Left ventricle myocardium inferior (tissue), 1 donor: ENCODE results near the gene TMEM147. TPM values are rescaled to one million over a fixed set of nuclear protein-coding genes. Genes with fewer than 3 reads are reported as not detected.
"Not testable (repeated sequence)": the region's sequence is repeated elsewhere in the genome, so short reads cannot be mapped to it uniquely, and the experiment has no call there.

ENCODE experiments used
- DNase-seq: peaks from one replicate; pipeline ENCODE4 v3.0.0-alpha.2; 2020
- H3K27ac ChIP-seq: fragments of 200-600 bp; replicated peaks from 2 replicates; pipeline ENCODE4 v1.8.0; 2021
- H3K27me3 ChIP-seq: fragments of 200-600 bp; 2 replicates; pipeline ENCODE4 v1.8.0; 2021; ENCODE audit warnings: low read depth
- H3K36me3 ChIP-seq: fragments of 200-600 bp; 2 replicates; pipeline ENCODE4 v1.8.0; 2021
- H3K4me1 ChIP-seq: fragments of 200-600 bp; 2 replicates; pipeline ENCODE4 v1.8.0; 2021
- H3K4me3 ChIP-seq: fragments of 200-600 bp; 2 replicates; pipeline ENCODE4 v1.8.0; 2021; ENCODE audit warnings: mild to moderate bottlenecking, moderate library complexity
- H3K9me3 ChIP-seq: fragments of 200-600 bp; replicated peaks from 2 replicates; pipeline ENCODE4 v1.8.0; 2021
- intact Hi-C: fragments of 100-400 bp; cut with micrococcal nuclease; formaldehyde crosslinking; loops from one replicate; pipeline ENCODE4 v1.11.0; 2022
- total RNA-seq: library from RNA; stranded (reverse); fragmentation: NEBNext Ultra II Directional; extraction: Animal tissue kit (Norgen Biotek cat#: 25700); gene quantifications from one replicate; pipeline ENCODE4 v1.2.1, GENCODE V29; 2021
- TF ChIP-seq, protein P1 (sequence below): fragments of 200-600 bp; IDR thresholded peaks from 2 replicates; pipeline ENCODE4 v1.8.0; 2021; ENCODE audit warnings: antibody characterized with exemption, mild to moderate bottlenecking, borderline replicate concordance
- donor health status: DM: no; HTN: yes; CAD: no; lungs with severe emphysema.

TMEM147 gene
- total RNA-seq, 1 donor from 2014 or later = 84.3 TPM

DNA sequence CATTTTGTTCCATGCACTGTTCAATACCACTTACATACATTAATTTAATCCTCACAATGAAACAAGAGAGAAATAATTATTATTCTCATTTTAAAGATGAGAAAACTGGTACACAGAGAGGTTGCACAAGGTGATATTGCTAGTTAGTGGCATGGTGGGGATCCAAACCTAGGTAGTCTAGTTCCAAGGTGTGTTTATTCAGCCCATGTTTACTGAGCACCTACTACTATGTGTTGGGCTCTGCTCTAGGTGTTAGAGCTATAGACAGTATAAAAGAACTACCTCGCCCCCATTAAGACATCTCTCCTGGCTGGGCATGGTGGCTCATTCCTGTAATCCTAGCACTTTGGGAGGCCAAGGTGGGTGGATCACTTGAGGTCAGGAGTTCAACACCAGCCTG is 37.3 kb downstream of the TMEM147 start:
- intact Hi-C loops = no loop called here
- TF ChIP-seq, protein P1, sequence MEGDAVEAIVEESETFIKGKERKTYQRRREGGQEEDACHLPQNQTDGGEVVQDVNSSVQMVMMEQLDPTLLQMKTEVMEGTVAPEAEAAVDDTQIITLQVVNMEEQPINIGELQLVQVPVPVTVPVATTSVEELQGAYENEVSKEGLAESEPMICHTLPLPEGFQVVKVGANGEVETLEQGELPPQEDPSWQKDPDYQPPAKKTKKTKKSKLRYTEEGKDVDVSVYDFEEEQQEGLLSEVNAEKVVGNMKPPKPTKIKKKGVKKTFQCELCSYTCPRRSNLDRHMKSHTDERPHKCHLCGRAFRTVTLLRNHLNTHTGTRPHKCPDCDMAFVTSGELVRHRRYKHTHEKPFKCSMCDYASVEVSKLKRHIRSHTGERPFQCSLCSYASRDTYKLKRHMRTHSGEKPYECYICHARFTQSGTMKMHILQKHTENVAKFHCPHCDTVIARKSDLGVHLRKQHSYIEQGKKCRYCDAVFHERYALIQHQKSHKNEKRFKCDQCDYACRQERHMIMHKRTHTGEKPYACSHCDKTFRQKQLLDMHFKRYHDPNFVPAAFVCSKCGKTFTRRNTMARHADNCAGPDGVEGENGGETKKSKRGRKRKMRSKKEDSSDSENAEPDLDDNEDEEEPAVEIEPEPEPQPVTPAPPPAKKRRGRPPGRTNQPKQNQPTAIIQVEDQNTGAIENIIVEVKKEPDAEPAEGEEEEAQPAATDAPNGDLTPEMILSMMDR = no peak
- peaks cover 69% of the 10 kb centered on the region for H3K27me3 ChIP-seq
- H3K4me3 ChIP-seq = no peak overlapping the region
- H3K36me3 ChIP-seq = no peaks in the 10 kb centered on the region
- no peak for DNase-seq
- no peak overlapping the region for H3K27ac ChIP-seq
- H3K4me1 ChIP-seq = no peaks in the 10 kb centered on the region
- H3K9me3 ChIP-seq = no peaks in the 10 kb centered on the region

DNA sequence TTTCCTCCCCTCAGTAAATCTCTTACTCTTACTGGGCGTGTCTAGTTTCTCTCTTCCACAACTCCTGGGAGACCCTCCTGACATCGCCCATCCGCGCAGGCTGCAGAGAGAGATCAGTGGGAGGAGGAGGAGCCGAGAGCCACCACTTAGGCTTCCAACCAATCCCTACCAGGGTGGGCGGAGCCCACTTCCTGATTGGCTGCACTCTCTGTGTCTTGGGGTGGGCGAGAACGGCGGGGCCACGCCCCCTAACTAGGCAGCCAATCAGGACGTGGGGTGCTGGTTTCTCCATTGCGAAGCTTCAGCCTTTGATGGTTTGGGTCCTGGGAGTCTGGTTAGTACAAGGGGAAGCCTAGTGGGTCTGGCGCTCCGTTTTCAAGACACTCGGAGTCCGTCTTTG is 40.4 kb downstream of the TMEM147 start, which contains the start of gene PMIS2:
PMIS2 (plus strand) TSS at position 326 of the 400 bp plus-strand sequence. CDS start 87 bp downstream, outside the sequence.
- peaks cover 60% of the 10 kb centered on the region for H3K27me3 ChIP-seq
- H3K27ac ChIP-seq = no peak within 1 kb of the TSS
- no peak for DNase-seq
- no peaks in the 10 kb centered on the region for H3K4me1 ChIP-seq
- TF ChIP-seq, protein P1 = no peak
- no peaks in the 10 kb centered on the region for H3K9me3 ChIP-seq
- H3K4me3 ChIP-seq = no peak within 1 kb of the TSS
- intact Hi-C loops = no loop called here
- H3K36me3 ChIP-seq = no peaks in the 10 kb centered on the region

DNA sequence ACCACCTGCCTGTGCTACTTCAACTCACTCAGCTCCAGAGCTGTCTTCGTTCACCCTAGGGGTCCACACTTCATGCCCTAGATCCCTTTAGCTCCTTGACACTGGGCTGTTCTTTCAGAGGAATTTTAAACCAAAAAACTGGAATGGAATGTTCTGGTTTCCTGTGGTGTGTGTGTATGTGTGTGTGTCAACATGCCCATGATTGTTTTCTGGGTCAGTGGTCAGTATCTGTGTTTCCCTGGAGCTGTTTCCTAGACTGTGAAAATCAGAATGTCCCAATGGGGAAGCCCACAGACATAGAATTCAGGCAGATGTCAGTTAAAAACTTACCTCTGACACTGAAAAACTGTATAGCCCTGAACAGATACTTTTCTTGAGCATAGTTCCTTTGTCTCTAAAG is 41.9 kb downstream of the TMEM147 start:
- H3K9me3 ChIP-seq = no peaks in the 10 kb centered on the region
- intact Hi-C loops = no loop called here
- TF ChIP-seq, protein P1 = no peak
- no peak for DNase-seq
- H3K4me1 ChIP-seq = no peaks in the 10 kb centered on the region
- H3K4me3 ChIP-seq = no peak overlapping the region
- H3K27me3 ChIP-seq = peaks cover 62% of the 10 kb centered on the region
- no peak overlapping the region for H3K27ac ChIP-seq
- H3K36me3 ChIP-seq = no peaks in the 10 kb centered on the region

DNA sequence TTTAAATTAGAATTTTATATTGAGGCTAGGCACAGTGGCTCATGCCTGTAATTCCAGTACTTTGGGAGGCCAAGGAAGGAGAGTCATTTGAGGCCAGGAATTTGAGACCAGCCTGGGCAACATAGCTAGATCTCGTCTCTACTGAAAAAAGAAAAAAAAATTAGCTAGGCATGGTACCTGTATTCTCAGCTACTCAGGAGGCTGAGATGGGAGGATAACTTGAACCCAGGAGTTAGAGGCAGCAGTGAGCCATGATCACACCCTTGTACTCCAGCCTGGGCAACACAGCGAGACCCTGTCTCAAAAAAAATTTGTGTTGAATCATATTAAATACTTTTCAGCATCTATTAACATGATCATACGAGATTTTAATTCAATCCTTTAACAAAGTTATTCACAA is 45.4 kb downstream of the TMEM147 start:
- intact Hi-C loops = no loop called here
- no peaks in the 10 kb centered on the region for H3K4me1 ChIP-seq
- DNase-seq = no peak
- no peak overlapping the region for H3K27ac ChIP-seq
- no peaks in the 10 kb centered on the region for H3K36me3 ChIP-seq
- TF ChIP-seq, protein P1 = no peak
- H3K9me3 ChIP-seq = no peaks in the 10 kb centered on the region
- H3K27me3 ChIP-seq = peaks cover 60% of the 10 kb centered on the region
- H3K4me3 ChIP-seq = no peak overlapping the region

DNA sequence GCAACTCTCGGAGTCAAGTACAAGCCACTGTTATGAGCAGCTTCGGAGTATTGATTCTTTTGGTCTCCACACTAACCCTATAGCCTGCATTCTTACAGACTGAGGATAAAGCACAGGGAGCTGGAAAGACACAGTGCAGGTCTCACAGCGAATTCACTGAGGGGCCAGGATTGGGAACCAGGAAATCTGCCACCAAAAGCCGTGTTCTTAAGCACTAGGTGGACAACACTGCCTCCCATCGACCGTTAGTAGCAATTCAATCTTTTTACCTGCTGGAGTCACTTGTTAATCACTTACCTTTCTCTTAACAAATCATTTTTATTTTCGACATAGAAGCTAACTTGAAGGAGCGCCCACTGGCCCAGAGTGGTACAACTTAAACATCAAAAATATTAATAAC is 46.8 kb downstream of the TMEM147 start:
- H3K9me3 ChIP-seq = no peaks in the 10 kb centered on the region
- intact Hi-C loops = no loop called here
- peaks cover 47% of the 10 kb centered on the region for H3K27me3 ChIP-seq
- no peak for DNase-seq
- H3K4me3 ChIP-seq = no peak overlapping the region
- TF ChIP-seq, protein P1 = peak; percentile 53
- H3K36me3 ChIP-seq = no peaks in the 10 kb centered on the region
- no peak overlapping the region for H3K27ac ChIP-seq
- H3K4me1 ChIP-seq = no peaks in the 10 kb centered on the region

DNA sequence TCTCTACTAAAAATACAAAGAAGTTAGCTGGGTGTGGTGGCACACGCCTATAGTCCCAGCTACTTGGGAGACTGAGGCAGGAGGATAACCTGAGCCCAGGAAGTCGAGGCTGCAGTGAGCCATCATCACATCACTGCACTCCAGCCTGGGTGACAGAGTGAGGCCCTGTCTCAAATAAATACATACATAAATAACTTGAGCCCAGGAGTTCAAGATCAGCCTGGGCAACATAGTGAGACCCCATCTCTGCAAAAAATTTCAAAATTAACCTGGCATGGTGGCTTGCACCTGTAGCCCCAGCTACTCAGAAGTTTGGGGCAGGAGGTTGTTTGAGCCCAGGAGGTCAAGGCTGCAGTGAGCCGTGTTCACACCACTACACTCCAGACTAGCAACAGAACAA is 49.6 kb downstream of the TMEM147 start:
- peaks cover 47% of the 10 kb centered on the region for H3K27me3 ChIP-seq
- H3K4me1 ChIP-seq, H3K9me3 ChIP-seq, DNase-seq, H3K4me3 ChIP-seq, intact Hi-C loops, H3K36me3 ChIP-seq, H3K27ac ChIP-seq: not testable (repeated sequence)
